ENCODE data around the gene ZBTB20.

Gene ZBTB20

GRCh38 chr3:114370537-114371174 is 776.4 kb downstream of the ZBTB20 start:
- DNase-seq (ENCODE audit: low read depth, low spot score), result no peak
- CTCF ChIA-PET, result interaction anchor here (1.0 to 1.3 kb wide), 2 partner anchors 10 to 13 kb away, joined by 3 read pairs; no protein-coding TSS in a partner anchor
- H3K4me3 ChIP-seq (ENCODE audit: low read depth, low read length), result no peak overlapping the region
- POLR2A ChIA-PET, result no interaction called here
- TF ChIP-seq, protein P1, sequence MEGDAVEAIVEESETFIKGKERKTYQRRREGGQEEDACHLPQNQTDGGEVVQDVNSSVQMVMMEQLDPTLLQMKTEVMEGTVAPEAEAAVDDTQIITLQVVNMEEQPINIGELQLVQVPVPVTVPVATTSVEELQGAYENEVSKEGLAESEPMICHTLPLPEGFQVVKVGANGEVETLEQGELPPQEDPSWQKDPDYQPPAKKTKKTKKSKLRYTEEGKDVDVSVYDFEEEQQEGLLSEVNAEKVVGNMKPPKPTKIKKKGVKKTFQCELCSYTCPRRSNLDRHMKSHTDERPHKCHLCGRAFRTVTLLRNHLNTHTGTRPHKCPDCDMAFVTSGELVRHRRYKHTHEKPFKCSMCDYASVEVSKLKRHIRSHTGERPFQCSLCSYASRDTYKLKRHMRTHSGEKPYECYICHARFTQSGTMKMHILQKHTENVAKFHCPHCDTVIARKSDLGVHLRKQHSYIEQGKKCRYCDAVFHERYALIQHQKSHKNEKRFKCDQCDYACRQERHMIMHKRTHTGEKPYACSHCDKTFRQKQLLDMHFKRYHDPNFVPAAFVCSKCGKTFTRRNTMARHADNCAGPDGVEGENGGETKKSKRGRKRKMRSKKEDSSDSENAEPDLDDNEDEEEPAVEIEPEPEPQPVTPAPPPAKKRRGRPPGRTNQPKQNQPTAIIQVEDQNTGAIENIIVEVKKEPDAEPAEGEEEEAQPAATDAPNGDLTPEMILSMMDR (IDR thresholded peaks at IDR 0.05; ENCODE audit: insufficient read depth, low read length, missing control alignments), result no peak

GRCh38 chr3:114365909-114366308 is 781.2 kb downstream of the ZBTB20 start:
- TF ChIP-seq, protein P1 (IDR thresholded peaks at IDR 0.05; ENCODE audit: insufficient read depth, low read length, missing control alignments), result no peak
- no peak for DNase-seq (ENCODE audit: low read depth, low spot score)
- H3K4me3 ChIP-seq (ENCODE audit: low read depth, low read length), result no peak overlapping the region
- CTCF ChIA-PET, result interaction anchor here (1.2 to 4.6 kb wide), 4 partner anchors 12 to 727 kb away, joined by 3 to 52 read pairs (median 18); no protein-coding TSS in a partner anchor
- POLR2A ChIA-PET, result no interaction called here

DNA sequence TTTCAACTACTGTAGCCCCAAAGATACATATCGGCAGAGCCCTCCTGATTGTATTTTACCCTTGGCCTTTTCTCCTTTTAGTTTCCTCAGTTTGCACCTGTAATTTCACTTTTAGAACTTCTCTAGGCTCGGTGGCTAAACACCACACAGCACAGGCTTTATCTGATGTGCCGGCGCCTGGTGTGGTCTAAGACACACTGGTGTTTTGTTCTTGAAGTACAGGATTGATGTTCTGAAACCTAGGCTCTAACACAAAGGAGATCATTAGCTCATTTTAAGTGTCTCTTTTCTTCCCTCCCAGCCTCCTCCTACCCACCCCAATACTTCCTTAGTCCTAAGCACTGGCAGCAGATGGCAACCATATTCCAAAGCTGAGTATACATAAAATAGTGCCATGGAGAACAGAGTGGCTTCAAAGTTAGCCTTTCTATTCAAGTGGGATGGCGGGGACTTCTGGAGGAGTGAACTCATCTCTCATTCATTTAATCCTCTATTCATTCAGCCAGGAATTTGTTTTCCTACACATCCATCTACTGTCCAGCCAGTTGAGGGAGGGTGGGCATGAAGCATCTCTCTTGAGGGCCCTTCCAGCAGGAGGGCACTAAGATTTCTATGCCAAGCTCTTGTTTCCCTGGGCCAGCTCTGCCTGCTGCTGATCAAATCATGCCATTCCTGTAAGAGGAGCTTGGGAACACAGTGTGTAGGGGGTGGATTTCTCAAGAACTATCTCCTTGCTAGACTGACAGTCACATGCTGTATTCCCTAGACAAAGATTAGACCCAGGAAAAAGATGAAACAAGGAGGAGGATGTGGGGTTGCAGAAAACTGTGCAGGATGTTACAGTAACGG is 782.1 kb downstream of the ZBTB20 start:
- POLR2A ChIA-PET, result no interaction called here

DNA sequence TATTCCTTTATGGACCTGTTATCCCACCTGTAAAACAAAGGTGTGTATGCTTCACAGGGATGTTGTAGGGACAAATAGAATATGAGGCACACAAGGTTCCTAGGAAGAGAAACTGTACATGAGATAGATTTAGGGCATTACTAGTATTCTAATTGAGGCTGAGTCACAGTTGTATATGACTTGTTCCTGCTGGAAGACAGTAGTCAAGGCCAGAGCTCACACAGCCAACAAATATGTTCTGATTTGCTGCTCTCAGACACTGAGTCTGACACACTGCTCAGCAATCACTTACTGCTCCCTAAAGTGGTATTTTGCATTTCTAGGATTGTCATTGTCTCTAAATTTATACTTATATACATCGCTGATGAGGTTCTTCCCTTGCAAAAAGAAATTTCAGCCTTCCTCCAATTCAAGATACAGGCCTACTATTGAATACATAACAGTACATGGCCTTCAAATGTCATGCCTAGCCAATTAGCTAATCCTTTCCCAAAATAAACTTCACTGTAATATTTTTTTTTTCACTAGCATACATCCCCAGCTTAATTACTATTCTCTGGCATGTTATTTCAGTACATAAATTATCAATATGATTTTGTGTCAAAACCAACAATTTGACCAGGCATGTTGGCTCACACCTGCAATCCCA is 783.4 kb downstream of the ZBTB20 start:
- peak; percentile 69 for DNase-seq (ENCODE audit: low read depth, low spot score)
- POLR2A ChIA-PET, result no interaction called here
- CTCF ChIA-PET, result interaction anchor here (1.0 to 4.6 kb wide), 14 partner anchors 11 to 806 kb away, joined by 3 to 52 read pairs (median 4); no protein-coding TSS in a partner anchor
- TF ChIP-seq, protein P1 (IDR thresholded peaks at IDR 0.05; ENCODE audit: insufficient read depth, low read length, missing control alignments), result no peak
- H3K4me3 ChIP-seq (ENCODE audit: low read depth, low read length), result no peak overlapping the region

More for the DNA sequence above, 782.1 kb downstream of the ZBTB20 start:
- no peak overlapping the region for H3K4me3 ChIP-seq (ENCODE audit: low read depth, low read length)
- no peak for DNase-seq (ENCODE audit: low read depth, low spot score)
- TF ChIP-seq, protein P1 (IDR thresholded peaks at IDR 0.05; ENCODE audit: insufficient read depth, low read length, missing control alignments), result no peak
- CTCF ChIA-PET, result interaction anchor here (0.6 to 4.6 kb wide), 7 partner anchors 10 to 728 kb away, joined by 3 to 52 read pairs (median 3); no protein-coding TSS in a partner anchor

DNA sequence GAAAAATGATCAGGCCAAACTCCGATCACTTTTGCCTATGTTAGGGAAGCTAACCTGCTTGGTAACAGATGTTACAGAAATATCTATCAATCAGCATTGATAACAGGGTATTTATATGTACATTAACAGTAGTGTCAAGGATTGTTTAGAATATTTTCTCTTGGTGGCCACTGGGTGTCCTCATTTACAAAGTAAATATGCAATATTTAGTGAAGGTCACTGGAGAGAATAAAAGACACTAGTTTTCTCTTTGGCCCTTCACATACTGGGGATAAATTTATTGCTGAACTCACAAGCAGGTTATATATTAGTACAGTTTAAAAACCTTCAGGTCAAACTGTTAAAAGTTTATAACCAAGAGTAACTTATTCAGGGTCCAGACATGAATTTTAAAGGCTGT is 784.3 kb downstream of the ZBTB20 start:
- TF ChIP-seq, protein P1 (IDR thresholded peaks at IDR 0.05; ENCODE audit: insufficient read depth, low read length, missing control alignments), result peak; percentile 30
- POLR2A ChIA-PET, result no interaction called here
- CTCF ChIA-PET, result interaction anchor here (0.6 to 4.6 kb wide), 16 partner anchors 10 to 806 kb away, joined by 3 to 52 read pairs (median 4); no protein-coding TSS in a partner anchor
- no peak overlapping the region for H3K4me3 ChIP-seq (ENCODE audit: low read depth, low read length)
- DNase-seq (ENCODE audit: low read depth, low spot score), result no peak

Measured in AG04449 (cell line).